NCI-H748 (cell line): ENCODE measurements around the gene HGFAC.

Experiments used
- DNase-seq: peaks from one replicate; lab custom pipeline; 2025; ENCODE audit not compliant: unreplicated experiment; lab: John Stamatoyannopoulos, UW

HGFAC gene

GRCh38 chr4:3485011-3485791 lies 43.4 kb downstream of the HGFAC start:
- no peak for DNase-seq

GRCh38 chr4:3485886-3486540 lies 44.2 kb downstream of the HGFAC start:
- DNase-seq: no peak

GRCh38 chr4:3486541-3487540 lies 45.1 kb downstream of the HGFAC start:
- no peak for DNase-seq

GRCh38 chr4:3487861-3488260 lies 46.1 kb downstream of the HGFAC start:
- no peak for DNase-seq

GRCh38 chr4:3488820-3489219 lies 47.1 kb downstream of the HGFAC start:
- DNase-seq: no peak

- DNase-seq: peak; percentile 0
Observed at GRCh38 chr4:3489451-3489962, 47.7 kb downstream of the HGFAC start.

- DNase-seq: no peak
Observed at GRCh38 chr4:3491681-3492405, 50.1 kb downstream of the HGFAC start.

GRCh38 chr4:3492741-3493719 lies 51.3 kb downstream of the HGFAC start:
- DNase-seq: no peak

- DNase-seq: no peak
Observed at GRCh38 chr4:3493720-3494461, 52.1 kb downstream of the HGFAC start.

GRCh38 chr4:3494462-3494871 lies 52.7 kb downstream of the HGFAC start:
- no peak for DNase-seq

- no peak for DNase-seq
Observed at GRCh38 chr4:3495204-3495975, 53.6 kb downstream of the HGFAC start.

- DNase-seq: no peak
Observed at GRCh38 chr4:3496021-3496420, 54.3 kb downstream of the HGFAC start.

- DNase-seq: no peak
Observed at GRCh38 chr4:3497095-3497494, 55.3 kb downstream of the HGFAC start.

- no peak for DNase-seq
Observed at GRCh38 chr4:3497523-3498389, 56.0 kb downstream of the HGFAC start.

GRCh38 chr4:3498407-3498806 lies 56.6 kb downstream of the HGFAC start:
- DNase-seq: no peak
